GM10266 (cell line): ENCODE results near the gene RIPOR2.
A peak's percentile ranks its signal among the peaks of the same experiment; 100 is the strongest.
"Not testable (repeated sequence)": the region's sequence is repeated elsewhere in the genome, so short reads cannot be mapped to it uniquely, and the experiment has no call there.

Experiments
- DNase-seq: peaks from one replicate; pipeline ENCODE4 v3.0.0; 2012; ENCODE audit errors: extremely low spot score
- CTCF ChIP-seq: IDR thresholded peaks from 2 replicates; pipeline ENCODE4 v1.5.1; 2012; ENCODE audit warnings: mild to moderate bottlenecking, low read depth; ENCODE audit not compliant: control insufficient read depth, insufficient read depth; ENCODE audit errors: missing control alignments

RIPOR2 gene

GRCh38 chr6:24951811-24952299 lies 16.1 kb upstream of the RIPOR2 start:
- TF ChIP-seq CTCF, result no peak
- DNase-seq, result no peak

- no peak for DNase-seq
- no peak for TF ChIP-seq CTCF
These were observed 14.6 kb upstream of the RIPOR2 start for GRCh38 chr6:24950218-24950941.

- peak; percentile 63 for DNase-seq
- TF ChIP-seq CTCF, result no peak
These were observed 13.3 kb upstream of the RIPOR2 start for GRCh38 chr6:24949020-24949569.

- not testable (repeated sequence) for DNase-seq
These were observed 12.5 kb upstream of the RIPOR2 start for GRCh38 chr6:24948261-24948660.

GRCh38 chr6:24947636-24948035 lies 11.9 kb upstream of the RIPOR2 start:
- no peak for DNase-seq
- TF ChIP-seq CTCF, result no peak

GRCh38 chr6:24945054-24945453 lies 9.3 kb upstream of the RIPOR2 start:
- no peak for DNase-seq
- TF ChIP-seq CTCF, result no peak

GRCh38 chr6:24943774-24944173 lies 8.0 kb upstream of the RIPOR2 start:
- no peak for DNase-seq

More at GRCh38 chr6:24943774-24944173, 8.0 kb upstream of the RIPOR2 start:
- no peak for TF ChIP-seq CTCF
